CD4-positive, alpha-beta T cell treated with Interferon gamma for 1 hour (primary cell): ENCODE measurements around the gene APEX1.

Experiments
- DNase-seq: peaks from one replicate; pipeline ENCODE4 v3.0.0-alpha.2; 2020

The APEX1 gene

DNA sequence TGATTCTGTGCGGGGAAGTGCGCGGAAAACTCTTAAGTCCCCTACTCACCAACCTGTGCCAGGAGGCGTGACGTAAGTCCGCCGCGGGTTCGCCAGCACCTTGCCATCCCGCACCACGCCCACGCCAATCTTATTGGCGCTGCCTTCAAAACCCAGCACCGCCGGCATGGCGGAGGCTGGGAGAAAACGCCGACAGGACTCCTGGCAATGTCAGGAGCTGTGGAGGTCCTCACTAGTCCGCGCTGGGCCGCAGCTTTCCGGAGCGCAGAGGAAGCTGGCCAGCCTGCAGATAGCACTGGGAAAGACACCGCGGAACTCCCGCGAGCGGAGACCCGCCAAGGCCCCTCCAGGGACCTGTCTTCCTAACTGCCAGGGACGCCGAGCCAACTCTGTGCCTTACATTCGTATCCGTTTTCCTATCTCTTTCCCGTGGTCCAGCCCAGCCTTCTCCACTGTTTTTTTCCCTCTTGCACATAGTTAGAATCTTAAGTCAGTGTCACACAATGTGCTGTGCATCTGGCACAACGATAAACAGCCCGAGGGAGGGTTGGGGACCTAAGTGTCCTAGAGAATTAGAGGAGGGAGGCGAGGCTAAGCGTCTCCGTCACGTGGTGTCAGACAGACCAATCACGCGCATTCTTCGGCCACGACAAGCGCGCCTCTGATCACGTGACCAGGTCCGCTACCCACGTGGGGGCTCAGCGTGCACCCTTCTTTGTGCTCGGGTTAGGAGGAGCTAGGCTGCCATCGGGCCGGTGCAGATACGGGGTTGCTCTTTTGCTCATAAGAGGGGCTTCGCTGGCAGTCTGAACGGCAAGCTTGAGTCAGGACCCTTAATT is at the start of gene APEX1, which contains the start of gene OSGEP:
Gene APEX1, plus strand, starts transcription at position 711 of the 839 bp plus-strand sequence. CDS start 420 bp downstream, outside the sequence.
Gene OSGEP, minus strand, starts transcription at position 297 of the 839 bp plus-strand sequence. Its CDS starts 129 bp downstream, at position 168.
- DNase-seq, result peak; percentile 98

DNA sequence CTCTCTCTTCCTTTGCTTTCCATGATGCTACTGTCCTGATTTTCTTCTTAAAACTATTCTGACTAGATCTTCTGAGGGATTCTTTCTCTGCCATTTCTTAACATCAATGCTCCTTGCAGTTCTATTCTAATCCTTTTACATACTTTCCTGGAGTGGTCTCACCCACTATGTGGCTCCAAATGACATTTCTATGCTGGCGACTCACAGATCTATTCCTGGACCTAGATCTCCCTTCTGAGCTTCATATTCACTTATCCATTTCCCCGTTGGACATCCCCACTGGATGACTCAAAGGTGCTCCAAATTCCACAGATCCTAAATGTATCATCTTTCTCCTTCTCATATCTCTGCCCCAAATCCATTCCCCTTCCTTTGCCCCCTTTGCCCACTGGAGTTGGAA is 45.8 kb upstream of the APEX1 start:
- DNase-seq, result no peak

DNA sequence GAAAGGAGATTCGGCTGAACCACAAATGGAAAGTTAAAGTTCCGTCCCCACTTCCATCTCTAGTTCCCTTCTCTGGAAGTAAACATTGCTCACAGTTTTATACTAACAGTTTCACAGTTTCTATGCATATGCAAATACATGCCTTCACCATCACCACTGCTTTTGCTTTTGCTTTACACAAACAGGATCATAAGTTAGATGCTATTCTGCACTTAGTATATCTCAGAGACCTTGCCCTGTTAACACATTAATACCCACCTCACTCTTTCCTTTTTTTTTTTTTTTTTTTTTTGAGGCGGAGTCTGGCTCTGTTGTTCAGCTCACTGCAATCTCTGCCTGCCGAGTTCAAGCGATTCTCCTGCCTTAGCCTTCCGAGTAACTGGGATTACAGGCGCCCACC is 42.6 kb upstream of the APEX1 start:
- DNase-seq, result no peak

DNA sequence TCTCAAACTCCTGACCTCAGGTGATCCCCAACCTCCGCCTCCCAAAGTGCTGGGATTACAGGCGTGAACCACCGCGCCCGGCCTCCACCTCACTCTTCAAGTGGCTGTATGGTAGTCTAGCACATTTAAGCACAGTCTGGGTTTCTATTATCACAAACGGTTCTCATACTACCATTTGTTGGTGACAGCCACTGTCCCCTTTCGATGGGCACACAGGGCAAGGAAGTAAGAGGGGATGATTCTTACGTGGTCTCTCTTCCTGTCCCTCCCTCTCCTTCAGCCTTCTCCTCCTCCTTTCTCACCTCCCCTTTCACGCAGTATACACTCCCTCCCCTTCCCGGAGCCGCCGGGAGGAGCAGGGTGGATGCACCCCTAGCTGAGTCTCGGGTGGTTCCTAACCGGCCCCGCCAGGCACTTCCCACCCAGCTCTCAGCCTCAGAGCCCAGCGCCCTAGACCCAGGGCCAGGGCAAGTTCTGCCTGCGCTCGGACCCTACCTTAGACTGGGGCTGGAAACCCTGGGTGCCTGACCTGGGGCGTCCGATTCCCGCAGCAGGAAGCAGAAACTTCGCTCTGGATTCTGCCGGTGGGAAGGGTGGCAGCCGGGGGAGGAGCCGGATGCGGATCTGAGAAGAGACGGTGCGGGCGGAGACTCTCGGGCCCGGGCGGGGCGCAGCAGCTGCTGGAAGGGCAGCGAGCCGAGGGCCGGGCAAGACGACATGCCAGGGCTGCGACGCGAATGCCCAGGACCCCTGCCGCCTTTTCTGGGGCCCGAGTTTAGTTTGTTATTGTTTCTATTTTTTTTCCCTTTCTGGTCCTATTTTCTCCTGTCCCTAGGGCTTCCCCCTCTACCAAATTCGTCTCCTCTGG is 41.9 kb upstream of the APEX1 start, which contains the start of gene TEP1:
Gene TEP1, minus strand, starts transcription at position 626 of the 868 bp plus-strand sequence. CDS start 5,062 bp downstream, outside the sequence.
- DNase-seq, result peak; percentile 62

GRCh38 chr14:20413744-20414082 is 41.3 kb upstream of the APEX1 start:
- DNase-seq, result no peak

DNA sequence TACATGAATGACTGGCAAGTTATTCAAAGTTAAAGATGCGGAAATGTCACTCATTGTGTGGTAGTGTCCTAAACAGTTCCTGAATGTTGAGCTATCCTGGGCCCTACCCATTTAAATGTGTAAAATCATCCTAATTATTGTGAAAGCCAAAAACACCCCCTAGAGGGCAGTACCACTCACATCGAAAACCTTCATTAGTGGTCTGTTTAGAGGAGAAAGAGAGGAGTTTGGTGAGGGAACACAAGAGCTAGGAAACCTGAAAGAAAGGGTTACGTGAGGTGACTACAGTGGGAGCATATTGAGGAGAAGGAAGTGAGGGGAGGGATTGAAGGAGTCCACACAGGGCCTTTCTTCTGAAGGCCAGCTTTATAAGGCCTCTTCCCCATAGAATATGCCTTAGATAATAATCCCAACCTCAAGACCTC is 39.2 kb upstream of the APEX1 start:
- DNase-seq, result no peak

DNA sequence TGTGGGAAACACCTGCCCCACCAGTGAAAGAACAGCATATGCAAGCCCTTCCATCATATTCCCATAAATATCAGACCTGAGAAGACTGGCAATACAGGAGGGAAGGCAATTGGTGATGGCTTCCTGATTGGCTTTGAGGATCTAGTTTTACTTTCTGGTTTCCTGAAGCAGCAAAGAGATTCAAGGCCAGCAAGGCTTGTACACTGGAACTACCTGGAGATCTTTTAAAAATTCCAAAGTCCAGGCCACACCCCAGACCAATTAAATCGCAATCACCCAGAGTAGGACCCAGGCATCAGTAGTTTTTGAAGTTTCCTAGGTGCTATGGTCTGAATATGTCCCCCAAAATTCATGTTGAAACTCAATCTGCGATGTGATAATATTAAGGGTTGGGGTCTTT is 38.8 kb upstream of the APEX1 start:
- DNase-seq, result no peak

- DNase-seq, result no peak
These were observed 37.5 kb upstream of the APEX1 start for GRCh38 chr14:20417250-20418186.

DNA sequence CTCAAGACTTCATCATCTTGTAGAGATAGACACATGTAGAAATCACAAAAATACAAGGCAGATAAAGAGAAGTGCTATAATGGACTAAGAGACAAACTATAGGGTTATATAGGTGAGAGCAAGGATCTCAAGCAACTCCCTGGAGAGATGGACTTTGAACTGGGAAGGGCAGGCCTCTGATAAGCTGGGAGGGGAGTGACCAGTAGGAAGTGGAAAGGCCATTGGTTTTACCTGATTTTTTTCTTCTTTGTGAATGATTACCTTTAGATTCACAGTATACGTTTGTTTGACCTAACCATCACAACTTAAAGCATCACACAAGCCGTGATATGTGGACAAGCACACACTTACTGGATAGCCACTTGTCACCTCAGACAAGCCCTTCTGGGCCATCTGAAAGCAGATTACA is 36.5 kb upstream of the APEX1 start:
- DNase-seq, result no peak

DNA sequence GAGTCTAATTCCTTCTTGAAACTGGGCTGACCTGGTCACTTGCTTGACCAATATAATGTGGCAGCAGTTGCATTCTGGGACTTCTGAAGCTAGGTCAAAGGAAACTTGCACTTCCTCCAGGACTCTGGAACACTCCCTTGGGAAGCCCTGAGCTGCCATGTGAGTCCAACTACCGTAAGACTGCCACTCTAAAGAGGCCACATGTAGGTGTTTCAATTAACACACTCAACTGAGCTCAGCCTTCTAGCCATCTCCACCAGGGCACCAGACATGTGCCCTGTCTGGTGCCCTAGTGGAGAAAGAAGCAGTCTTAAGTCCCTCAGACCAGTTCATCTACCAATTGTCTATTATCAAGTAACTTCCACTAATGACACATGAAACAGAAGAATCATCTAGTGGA is 35.6 kb upstream of the APEX1 start:
- no peak for DNase-seq

DNA sequence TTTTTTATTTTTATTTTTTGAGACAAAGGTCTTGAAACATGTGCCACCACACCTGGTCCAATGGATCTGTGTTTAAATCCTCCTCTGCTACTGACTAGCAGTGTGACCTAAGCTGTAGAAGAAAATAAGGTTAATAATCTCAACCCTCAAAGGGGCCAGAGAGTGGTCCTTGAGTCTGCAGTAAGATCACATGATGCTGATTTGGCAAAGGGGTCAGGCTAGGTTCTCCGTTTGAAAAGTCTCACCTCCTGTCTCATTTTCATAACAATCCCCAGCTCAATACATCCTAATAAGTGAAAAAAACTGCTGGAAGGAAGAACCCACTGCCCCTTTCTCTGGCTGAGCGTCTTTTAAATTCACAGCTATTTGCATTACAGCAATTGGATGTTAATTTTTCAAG is 33.8 kb upstream of the APEX1 start:
- DNase-seq, result no peak

- no peak for DNase-seq
These were observed 32.1 kb upstream of the APEX1 start for GRCh38 chr14:20422886-20423285.

DNA sequence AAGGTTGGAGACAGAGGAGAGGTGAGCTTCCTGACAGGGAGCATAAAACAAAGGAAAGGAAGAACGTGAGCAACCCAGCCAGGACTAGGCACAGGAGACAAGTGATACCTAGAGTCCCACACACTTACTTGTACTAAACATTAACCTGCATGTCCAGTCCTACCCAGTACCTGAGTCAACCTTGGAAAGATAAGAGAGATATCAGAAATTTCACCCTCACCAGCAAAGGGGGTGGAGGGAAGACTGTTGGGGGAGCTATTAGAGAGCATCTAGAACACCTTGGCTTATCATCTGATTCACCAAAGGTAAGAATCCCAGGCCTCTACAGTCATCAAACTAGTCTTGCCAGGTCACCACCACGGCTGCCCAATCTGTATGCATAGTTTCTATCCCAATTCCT is 30.2 kb upstream of the APEX1 start:
- no peak for DNase-seq

- DNase-seq, result no peak
These were observed 27.6 kb upstream of the APEX1 start for GRCh38 chr14:20427231-20428009.

DNA sequence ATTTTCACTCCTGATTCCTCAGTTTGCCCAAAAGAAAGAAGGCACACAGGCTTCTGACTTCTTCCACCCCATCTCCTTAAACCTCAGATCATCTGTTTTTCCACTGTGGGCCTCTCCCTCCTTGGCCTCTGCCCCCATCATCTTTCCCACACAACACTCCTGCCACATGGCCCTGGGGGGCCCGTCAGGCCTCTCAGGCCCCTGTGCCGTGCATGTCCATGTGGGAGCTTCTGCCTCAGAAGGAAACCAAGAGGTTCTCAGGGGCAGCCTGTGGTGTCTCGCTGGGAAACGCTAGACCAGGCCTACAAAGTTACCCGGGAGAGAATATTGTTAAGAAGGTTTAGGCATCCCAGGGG is 27.0 kb upstream of the APEX1 start:
- no peak for DNase-seq

- DNase-seq, result no peak
These were observed 26.2 kb upstream of the APEX1 start for GRCh38 chr14:20428802-20429201.

GRCh38 chr14:20429801-20430669 is 25.0 kb upstream of the APEX1 start:
- DNase-seq, result no peak

DNA sequence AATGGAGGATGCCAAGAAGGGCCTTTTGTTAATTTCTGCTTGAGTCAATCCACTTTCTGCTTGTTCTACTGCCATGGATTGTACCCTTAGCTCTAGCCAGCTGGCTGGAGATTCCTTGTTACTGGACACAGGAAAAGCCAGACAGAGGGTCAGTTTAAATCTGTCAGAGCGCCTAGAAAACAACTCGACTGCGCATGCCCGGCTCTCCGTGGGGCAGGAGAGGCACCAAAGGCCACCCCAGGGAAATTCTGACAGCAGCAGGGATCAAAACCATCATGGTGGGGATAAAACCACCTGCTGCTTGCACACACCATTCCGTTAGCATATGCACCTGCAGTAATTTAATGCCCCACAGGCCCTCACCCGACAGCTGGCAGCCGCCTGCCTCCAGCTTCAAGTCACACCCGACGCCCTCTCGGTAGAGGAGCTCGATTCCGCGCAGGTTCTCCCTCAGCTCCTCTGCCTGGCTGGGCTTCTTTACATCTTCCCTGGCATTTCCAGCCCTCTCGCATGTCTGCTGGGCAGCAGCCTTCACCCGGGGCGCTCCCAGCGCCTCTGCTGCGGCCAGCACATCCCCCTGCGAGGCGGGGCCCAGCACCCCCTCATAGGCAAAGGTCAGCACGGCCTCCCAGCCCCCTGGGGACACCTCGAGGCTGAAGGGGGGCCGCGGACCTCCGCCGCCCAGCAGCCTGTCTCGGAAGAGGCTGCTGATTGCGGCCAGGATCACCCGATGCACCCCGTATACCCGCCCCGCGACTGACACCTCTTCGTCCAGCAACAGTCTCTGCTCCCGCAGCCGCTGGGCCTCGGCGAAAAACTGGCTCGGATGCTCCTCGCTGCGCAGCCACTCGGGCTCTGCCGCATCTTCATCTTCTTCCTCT is 20.1 kb upstream of the APEX1 start:
- no peak for DNase-seq

DNA sequence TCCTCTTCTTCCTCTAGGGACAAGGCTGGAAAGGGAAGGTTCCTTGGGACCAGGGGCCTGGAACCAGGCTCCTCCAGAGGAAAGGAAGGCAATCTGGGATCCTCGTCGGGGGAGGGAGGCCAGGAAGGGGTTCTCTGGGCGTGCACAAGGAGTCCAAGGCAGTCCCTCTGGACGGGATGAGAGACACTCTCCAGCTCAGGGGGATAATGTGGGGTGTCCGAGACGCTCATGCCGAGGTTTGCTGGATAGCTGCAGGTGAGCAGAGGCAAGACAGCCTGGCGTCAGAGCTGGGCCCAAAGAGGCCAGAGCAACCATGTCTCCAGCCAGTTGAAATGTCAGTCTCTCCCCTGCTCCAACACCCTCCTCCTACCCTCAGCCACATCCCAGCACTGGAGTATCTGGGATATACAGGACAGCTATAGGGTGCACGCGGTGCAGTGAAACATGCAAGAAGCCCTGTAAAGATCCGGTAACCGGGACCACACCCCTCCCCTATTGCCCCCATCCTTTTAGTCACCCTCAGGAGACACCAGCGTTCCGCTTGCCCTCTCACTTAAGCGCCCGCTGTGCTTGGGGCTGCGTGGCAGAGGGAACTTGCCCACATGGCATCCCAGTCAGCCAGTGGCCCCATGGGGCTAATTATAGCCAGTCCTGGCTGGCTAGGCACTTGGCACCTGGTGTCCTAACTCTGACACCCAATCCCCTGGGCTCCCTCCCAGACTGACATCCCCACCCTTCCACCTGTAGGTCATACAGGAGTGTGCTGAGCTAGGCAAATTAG is 19.3 kb upstream of the APEX1 start, which contains the start of gene KLHL33:
Gene KLHL33, minus strand, starts transcription at position 585 of the 781 bp plus-strand sequence. Its CDS starts 355 bp downstream, at position 230.
- no peak for DNase-seq
